IMR-90 (cell line): ENCODE data around the gene SEC14L6. TPM values are rescaled to one million over a fixed set of nuclear protein-coding genes. Genes with fewer than 3 reads are reported as not detected.

ENCODE experiments used
- ATAC-seq: fragments of 200-7000 bp; cut with Tn5 transposase; 2 replicates; pipeline ENCODE4 v1.9.1; 2020; ENCODE audit warnings: low read depth, mild to moderate bottlenecking, moderate library complexity
- BruUV-seq: library from RNA; stranded (reverse); fragments of 400-500 nt; replicated peaks from 2 replicates; lab custom pipeline; 2021; lab: Mats Ljungman, UMichigan
- CTCF ChIA-PET: fragments of 300-600 bp; formaldehyde crosslinking; extraction: SDS; loops from one replicate; lab custom pipeline; 2021; ENCODE audit warnings: antibody characterized with exemption; lab: Yijun Ruan, JAX
- POLR2A ChIA-PET: fragments of 300-600 bp; sonication (Branson Sonifier 250); formaldehyde crosslinking; loops from one replicate; lab custom pipeline; 2022; ENCODE audit warnings: antibody characterized with exemption; ENCODE audit not compliant: unreplicated experiment; lab: Charles Lee
- DNase-seq: peaks from one replicate; pipeline ENCODE4 v3.0.0; 2013
- H2AFZ ChIP-seq: replicated peaks from 2 replicates; pipeline ENCODE3; 2013; ENCODE audit warnings: low read length, mild to moderate bottlenecking; ENCODE audit not compliant: poor library complexity
- H2AK5ac ChIP-seq: 2 replicates; pipeline ENCODE4 v1.6.1; 2013; ENCODE audit warnings: low read depth, low read length, inconsistent platforms
- H2AK9ac ChIP-seq: replicated peaks from 2 replicates; pipeline ENCODE3; 2013; ENCODE audit warnings: mild to moderate bottlenecking, low read depth, low read length, moderate library complexity; ENCODE audit not compliant: poor library complexity
- H2BK120ac ChIP-seq: 2 replicates; pipeline ENCODE4 v1.6.1; 2013; ENCODE audit warnings: low read depth, low read length, inconsistent platforms
- H2BK15ac ChIP-seq: 3 replicates; pipeline ENCODE4 v1.6.1; 2013; ENCODE audit warnings: low read depth, low read length, inconsistent platforms
- H2BK20ac ChIP-seq: 2 replicates; pipeline ENCODE4 v1.6.1; 2013; ENCODE audit warnings: low read depth, mild to moderate bottlenecking, inconsistent platforms, low read length, moderate library complexity
- H2BK5ac ChIP-seq: 2 replicates; pipeline ENCODE4 v1.6.1; 2013; ENCODE audit warnings: mild to moderate bottlenecking, low read depth, low read length, inconsistent platforms; ENCODE audit not compliant: poor library complexity, severe bottlenecking
- H3K14ac ChIP-seq: replicated peaks from 2 replicates; pipeline ENCODE4 v1.6.1; 2013; ENCODE audit warnings: low read depth, low read length, inconsistent platforms
- H3K18ac ChIP-seq: 2 replicates; pipeline ENCODE4 v1.6.1; 2013; ENCODE audit warnings: low read depth, low read length, control low read depth
- H3K23ac ChIP-seq: 2 replicates; pipeline ENCODE4 v1.6.1; 2013; ENCODE audit warnings: low read depth, low read length, inconsistent platforms
- H3K27ac ChIP-seq: 2 replicates; pipeline ENCODE4 v1.5.1; 2013; ENCODE audit warnings: mild to moderate bottlenecking, control low read depth, low read length; ENCODE audit not compliant: insufficient read depth
- H3K27me3 ChIP-seq: 2 replicates; pipeline ENCODE4 v1.6.1; 2013; ENCODE audit warnings: low read length; ENCODE audit not compliant: control insufficient read depth, insufficient read depth
- H3K36me3 ChIP-seq: 2 replicates; pipeline ENCODE4 v1.6.1; 2013; ENCODE audit warnings: low read length, mixed read lengths; ENCODE audit not compliant: control insufficient read depth, insufficient read depth
- H3K4ac ChIP-seq: 2 replicates; pipeline ENCODE4 v1.6.1; 2013; ENCODE audit warnings: low read depth, low read length, inconsistent platforms
- H3K4me1 ChIP-seq: 2 replicates; pipeline ENCODE4 v1.6.1; 2013; ENCODE audit warnings: low read length, mixed read lengths; ENCODE audit not compliant: control insufficient read depth, insufficient read depth
- H3K4me2 ChIP-seq: 2 replicates; pipeline ENCODE4 v1.6.1; 2013; ENCODE audit warnings: low read depth, mild to moderate bottlenecking, control low read depth, low read length, moderate library complexity
- H3K4me3 ChIP-seq: 2 replicates; pipeline ENCODE4 v1.5.1; 2013; ENCODE audit warnings: low read depth, mild to moderate bottlenecking, control low read depth, low read length, moderate library complexity; ENCODE audit not compliant: insufficient read depth
- H3K56ac ChIP-seq: 2 replicates; pipeline ENCODE4 v1.6.1; 2013; ENCODE audit warnings: low read length, inconsistent platforms; ENCODE audit not compliant: insufficient read depth; ENCODE audit errors: extremely low read depth
- H3K79me1 ChIP-seq, 2 experiments: 2 replicates each; pipeline ENCODE4 v1.6.1; 2013; ENCODE audit warnings: low read length in 2 of 2, inconsistent platforms in 1 of 2, low read depth in 1 of 2
- H3K9ac ChIP-seq: 2 replicates; pipeline ENCODE4 v1.6.1; 2013; ENCODE audit warnings: low read depth, low read length, control low read depth
- H3K9me1 ChIP-seq: 2 replicates; pipeline ENCODE4 v1.6.1; 2013; ENCODE audit warnings: low read length, inconsistent platforms; ENCODE audit not compliant: insufficient read depth
- H3K9me3 ChIP-seq: 2 replicates; pipeline ENCODE4 v1.6.1; 2013; ENCODE audit warnings: low read length; ENCODE audit not compliant: control insufficient read depth, insufficient read depth
- H4K20me1 ChIP-seq: 2 replicates; pipeline ENCODE4 v1.6.1; 2013; ENCODE audit warnings: low read length, inconsistent platforms; ENCODE audit not compliant: insufficient read depth
- H4K5ac ChIP-seq: 2 replicates; pipeline ENCODE4 v1.6.1; 2013; ENCODE audit warnings: mild to moderate bottlenecking, low read depth, low read length, control low read depth
- H4K8ac ChIP-seq, 2 experiments: 2 replicates each; pipeline ENCODE4 v1.6.1; 2013; ENCODE audit warnings: low read depth in 2 of 2, low read length in 2 of 2, control low read depth in 1 of 2, inconsistent platforms in 1 of 2
- H4K91ac ChIP-seq: 2 replicates; pipeline ENCODE4 v1.6.1; 2013; ENCODE audit warnings: low read depth, low read length, inconsistent platforms; ENCODE audit not compliant: insufficient read depth
- BHLHE40 ChIP-seq: fragments of 150-350 bp; IDR thresholded peaks from 2 replicates; pipeline ENCODE4 v1.6.1; 2016; ENCODE audit warnings: mild to moderate bottlenecking, low read depth, low read length
- CEBPB ChIP-seq: IDR thresholded peaks from 2 replicates; pipeline ENCODE4 v1.6.1; 2012; ENCODE audit warnings: low read depth, low read length, improper control_type of control experiment
- CHD1 ChIP-seq: IDR thresholded peaks from 2 replicates; pipeline ENCODE4 v1.6.1; 2012; ENCODE audit warnings: low read depth, low read length, improper control_type of control experiment
- FOS ChIP-seq: fragments of 150-350 bp; IDR thresholded peaks from 2 replicates; pipeline ENCODE4 v1.6.1; 2016; ENCODE audit warnings: low read depth, low read length
- MAFK ChIP-seq: IDR thresholded peaks from 2 replicates; pipeline ENCODE4 v1.6.1; 2012; ENCODE audit warnings: low read depth, low read length, improper control_type of control experiment
- MAZ ChIP-seq: IDR thresholded peaks from 2 replicates; pipeline ENCODE4 v1.6.1; 2012; ENCODE audit warnings: low read depth, mild to moderate bottlenecking, low read length, improper control_type of control experiment, moderate library complexity, borderline replicate concordance
- MXI1 ChIP-seq: IDR thresholded peaks from 2 replicates; pipeline ENCODE4 v1.6.1; 2012; ENCODE audit warnings: low read depth, mild to moderate bottlenecking, low read length, moderate library complexity, borderline replicate concordance
- NFE2L2 ChIP-seq: fragments of 150-350 bp; IDR thresholded peaks from 2 replicates; pipeline ENCODE4 v1.6.1; 2016; ENCODE audit warnings: low read depth, mild to moderate bottlenecking, low read length
- POLR2A ChIP-seq: IDR thresholded peaks from 2 replicates; pipeline ENCODE4 v1.6.1; 2012; ENCODE audit warnings: mild to moderate bottlenecking, low read depth, low read length
- RAD21 ChIP-seq: IDR thresholded peaks from 2 replicates; pipeline ENCODE4 v1.6.1; 2012; ENCODE audit warnings: low read length, improper control_type of control experiment
- RCOR1 ChIP-seq: IDR thresholded peaks from 2 replicates; pipeline ENCODE4 v1.6.1; 2012; ENCODE audit warnings: mild to moderate bottlenecking, low read length, improper control_type of control experiment; ENCODE audit not compliant: insufficient replicate concordance
- RFX5 ChIP-seq: IDR thresholded peaks from 2 replicates; pipeline ENCODE4 v1.8.0; 2012; ENCODE audit warnings: low read depth, mild to moderate bottlenecking, low read length, moderate library complexity
- SMC3 ChIP-seq: fragments of 150-350 bp; IDR thresholded peaks from 2 replicates; pipeline ENCODE4 v1.6.1; 2016; ENCODE audit warnings: low read depth, mild to moderate bottlenecking, antibody characterized with exemption, low read length, moderate library complexity
- WGBS, 2 experiments: methylation state at CpG; one replicate each; pipeline versions ENCODE4 v1.1.5 to v1.1.7; 2013; ENCODE audit warnings: missing lambda C conversion rate in 2 of 2; ENCODE audit not compliant: insufficient read length in 1 of 2; ENCODE audit errors: extremely low coverage in 2 of 2; 5-methylcytosine and 5-hydroxymethylcytosine counted together
- dilution Hi-C: fragments of 300-500 bp; cut with HindIII; formaldehyde crosslinking; loops from one replicate; pipeline ENCODE4 v1.14.3; 2018; ENCODE audit warnings: low sequenced_read_pairs; ENCODE audit not compliant: unreplicated experiment
- in situ Hi-C: fragments of 300-500 bp; cut with MboI; formaldehyde crosslinking; loops from 3 replicates; pipeline ENCODE4 v1.14.3; 2019; ENCODE audit warnings: low sequenced_read_pairs, inconsistent platforms, mixed read lengths
- intact Hi-C: fragments of 100-400 bp; cut with micrococcal nuclease; formaldehyde crosslinking; loops from 2 replicates; pipeline ENCODE4 v1.10.0; 2022
- polyA plus RNA-seq, 3 experiments: library from polyadenylated mRNA; depleted of rRNA; stranded (reverse); fragments of >200 nt; gene quantifications; 2 replicates each; pipeline ENCODE4 v1.2.3, GENCODE V29; 2012; ENCODE audit warnings: low replicate concordance in 1 of 3
- total RNA-seq: library from RNA; depleted of rRNA; stranded (reverse); fragments of >200 nt; gene quantifications from 2 replicates; pipeline ENCODE4 v1.2.3, GENCODE V29; 2012
- TF ChIP-seq, protein P1 (sequence below): fragments of 150-350 bp; IDR thresholded peaks from 2 replicates; pipeline ENCODE4 v1.6.1; 2017; ENCODE audit warnings: mild to moderate bottlenecking, antibody characterized with exemption, low read length, low read depth
- TF ChIP-seq, protein P2 (sequence below): conservative IDR thresholded peaks from 2 replicates; pipeline ENCODE4 v1.5.1; 2012; ENCODE audit warnings: mild to moderate bottlenecking, low read depth, low read length, improper control_type of control experiment
- TF ChIP-seq, protein P3 (sequence below): fragments of 150-350 bp; IDR thresholded peaks from 2 replicates; pipeline ENCODE4 v1.6.1; 2016; ENCODE audit warnings: low read depth, mild to moderate bottlenecking, low read length, moderate library complexity, borderline replicate concordance

SEC14L6 gene
- total and polyA plus RNA-seq, 2 of the 4 experiments (the other 2 are of a cell fraction) = 0.09 TPM; not detected in 1

DNA sequence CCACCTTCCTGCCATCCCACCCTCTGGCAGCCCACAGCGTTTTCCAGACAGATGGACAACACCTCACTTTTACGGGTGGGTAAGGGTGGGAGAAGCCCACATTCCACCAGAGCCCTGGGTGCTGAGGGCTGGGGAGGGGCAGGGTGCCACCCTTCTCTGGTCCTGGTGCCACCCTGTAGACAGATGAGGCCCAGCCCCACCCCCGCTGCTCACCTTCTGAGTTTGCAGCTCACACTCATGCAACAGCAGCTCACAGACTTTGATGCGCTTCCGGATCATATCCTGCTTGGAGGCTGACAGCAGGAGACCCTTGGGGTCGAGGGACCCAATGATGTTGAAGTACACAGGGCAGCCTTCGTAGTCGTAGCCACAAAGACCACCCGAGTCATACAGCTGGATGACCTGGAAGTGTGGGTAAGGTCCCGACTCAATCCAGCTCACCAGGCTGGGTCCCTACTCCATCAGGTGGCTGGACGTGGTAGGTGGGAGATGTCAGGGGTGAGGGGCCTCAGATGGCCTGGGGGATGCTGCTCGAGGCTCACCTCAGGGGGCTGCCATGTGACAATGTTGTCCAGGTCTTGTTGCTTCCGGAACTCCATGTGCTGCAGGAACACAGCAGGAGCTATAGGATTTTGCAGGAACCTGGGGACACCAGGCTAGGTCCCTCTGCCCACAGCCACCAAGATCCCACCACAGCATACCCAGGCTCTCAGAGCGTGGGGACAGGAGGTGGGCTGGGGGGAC is 51.3 kb downstream of the SEC14L6 start:
- Histone ChIP-seq H2BK20ac (no peak overlapping the region), H3K4me3 (no peak overlapping the region), H3K79me1 (no peaks in the 10 kb centered on the region), H3K27ac (no peak overlapping the region), H3K23ac (no peak overlapping the region), H2AK5ac (no peak overlapping the region), H3K14ac (no peak overlapping the region), H3K9me3 (no peaks in the 10 kb centered on the region), H3K36me3 (no peaks in the 10 kb centered on the region), H4K5ac (no peak overlapping the region), H4K8ac (no peak overlapping the region), H3K4ac (no peak overlapping the region), H2AFZ (no peak overlapping the region), H3K4me1 (no peaks in the 10 kb centered on the region), H4K20me1 (no peaks in the 10 kb centered on the region), H3K4me2 (no peak overlapping the region), H3K18ac (no peak overlapping the region), H3K9ac (no peak overlapping the region), H2BK5ac (no peak overlapping the region), H3K9me1 (no peaks in the 10 kb centered on the region), H2BK15ac (no peak overlapping the region), H2BK120ac (no peak overlapping the region), H4K91ac (no peak overlapping the region), H2AK9ac (no peak overlapping the region), H3K56ac (no peak overlapping the region), H3K27me3 (peaks cover 31% of the 10 kb centered on the region)
- CTCF ChIA-PET = no interaction called here
- TF ChIP-seq RCOR1 (no peak), RFX5 (no peak), BHLHE40 (no peak), POLR2A (no peak), CEBPB (no peak), MAFK (no peak), NFE2L2 (no peak), CHD1 (no peak), FOS (no peak), RAD21 (no peak), MXI1 (no peak), MAZ (no peak), SMC3 (no peak)
- TF ChIP-seq, protein P1, sequence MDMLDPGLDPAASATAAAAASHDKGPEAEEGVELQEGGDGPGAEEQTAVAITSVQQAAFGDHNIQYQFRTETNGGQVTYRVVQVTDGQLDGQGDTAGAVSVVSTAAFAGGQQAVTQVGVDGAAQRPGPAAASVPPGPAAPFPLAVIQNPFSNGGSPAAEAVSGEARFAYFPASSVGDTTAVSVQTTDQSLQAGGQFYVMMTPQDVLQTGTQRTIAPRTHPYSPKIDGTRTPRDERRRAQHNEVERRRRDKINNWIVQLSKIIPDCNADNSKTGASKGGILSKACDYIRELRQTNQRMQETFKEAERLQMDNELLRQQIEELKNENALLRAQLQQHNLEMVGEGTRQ = no peak
- TF ChIP-seq, protein P2, sequence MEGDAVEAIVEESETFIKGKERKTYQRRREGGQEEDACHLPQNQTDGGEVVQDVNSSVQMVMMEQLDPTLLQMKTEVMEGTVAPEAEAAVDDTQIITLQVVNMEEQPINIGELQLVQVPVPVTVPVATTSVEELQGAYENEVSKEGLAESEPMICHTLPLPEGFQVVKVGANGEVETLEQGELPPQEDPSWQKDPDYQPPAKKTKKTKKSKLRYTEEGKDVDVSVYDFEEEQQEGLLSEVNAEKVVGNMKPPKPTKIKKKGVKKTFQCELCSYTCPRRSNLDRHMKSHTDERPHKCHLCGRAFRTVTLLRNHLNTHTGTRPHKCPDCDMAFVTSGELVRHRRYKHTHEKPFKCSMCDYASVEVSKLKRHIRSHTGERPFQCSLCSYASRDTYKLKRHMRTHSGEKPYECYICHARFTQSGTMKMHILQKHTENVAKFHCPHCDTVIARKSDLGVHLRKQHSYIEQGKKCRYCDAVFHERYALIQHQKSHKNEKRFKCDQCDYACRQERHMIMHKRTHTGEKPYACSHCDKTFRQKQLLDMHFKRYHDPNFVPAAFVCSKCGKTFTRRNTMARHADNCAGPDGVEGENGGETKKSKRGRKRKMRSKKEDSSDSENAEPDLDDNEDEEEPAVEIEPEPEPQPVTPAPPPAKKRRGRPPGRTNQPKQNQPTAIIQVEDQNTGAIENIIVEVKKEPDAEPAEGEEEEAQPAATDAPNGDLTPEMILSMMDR = no peak
- TF ChIP-seq, protein P3, sequence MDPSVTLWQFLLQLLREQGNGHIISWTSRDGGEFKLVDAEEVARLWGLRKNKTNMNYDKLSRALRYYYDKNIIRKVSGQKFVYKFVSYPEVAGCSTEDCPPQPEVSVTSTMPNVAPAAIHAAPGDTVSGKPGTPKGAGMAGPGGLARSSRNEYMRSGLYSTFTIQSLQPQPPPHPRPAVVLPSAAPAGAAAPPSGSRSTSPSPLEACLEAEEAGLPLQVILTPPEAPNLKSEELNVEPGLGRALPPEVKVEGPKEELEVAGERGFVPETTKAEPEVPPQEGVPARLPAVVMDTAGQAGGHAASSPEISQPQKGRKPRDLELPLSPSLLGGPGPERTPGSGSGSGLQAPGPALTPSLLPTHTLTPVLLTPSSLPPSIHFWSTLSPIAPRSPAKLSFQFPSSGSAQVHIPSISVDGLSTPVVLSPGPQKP = no peak
- intact Hi-C loops = no loop called here
- no peak for ATAC-seq
- in situ Hi-C loops = no loop called here
- no TSS peak for BruUV-seq
- POLR2A ChIA-PET = no interaction called here
- 79% methylated on average over 7 of the region's 14 CpGs; no CpG with 5 or more reads in 1 of the 2 experiments for WGBS, 2 experiments
- dilution Hi-C loops = no loop called here
- DNase-seq = no peak
